A673 (cell line): ENCODE measurements around the gene CCDC9B. TPM values are rescaled to one million over a fixed set of nuclear protein-coding genes. Genes with fewer than 3 reads are reported as not detected.

Source experiments
- BruUV-seq: library from RNA; stranded (reverse); fragments of 400-500 nt; replicated peaks from 2 replicates; lab custom pipeline; 2021; lab: Mats Ljungman, UMichigan
- CTCF ChIA-PET: fragments of 300-600 bp; sonication (Branson Sonifier 250); formaldehyde crosslinking; loops from one replicate; lab custom pipeline; 2022; ENCODE audit warnings: antibody characterized with exemption; lab: Charles Lee
- POLR2A ChIA-PET: fragments of 300-600 bp; sonication (Branson Sonifier 250); formaldehyde crosslinking; loops from one replicate; lab custom pipeline; 2022; ENCODE audit warnings: antibody characterized with exemption; ENCODE audit not compliant: low non-redundant PET; lab: Charles Lee
- DNase-seq: peaks from one replicate; pipeline ENCODE4 v3.0.0-alpha.2; 2015; ENCODE audit warnings: low spot score
- H3K27ac ChIP-seq: fragments of 200-600 bp; sonication (generic); 2 replicates; pipeline ENCODE4 v1.5.1; 2016; ENCODE audit warnings: mixed run types, low read depth, mild to moderate bottlenecking, mixed read lengths, antibody characterized with exemption, low read length; ENCODE audit not compliant: poor library complexity, severe bottlenecking
- H3K27me3 ChIP-seq: fragments of 200-600 bp; sonication (generic); replicated peaks from 2 replicates; pipeline ENCODE4 v1.6.1; 2017; ENCODE audit warnings: mixed run types, low read depth, mild to moderate bottlenecking, mixed read lengths, antibody characterized with exemption, low read length; ENCODE audit not compliant: insufficient read depth, poor library complexity
- H3K36me3 ChIP-seq: fragments of 200-600 bp; sonication (generic); 2 replicates; pipeline ENCODE4 v1.6.1; 2016; ENCODE audit warnings: mixed run types, mild to moderate bottlenecking, mixed read lengths, antibody characterized with exemption, low read length; ENCODE audit not compliant: insufficient read depth, poor library complexity, severe bottlenecking
- H3K4me1 ChIP-seq: fragments of 200-600 bp; sonication (generic); 2 replicates; pipeline ENCODE4 v1.6.1; 2017; ENCODE audit warnings: mixed run types, mild to moderate bottlenecking, mixed read lengths, antibody characterized with exemption, low read length; ENCODE audit not compliant: insufficient read depth, poor library complexity, severe bottlenecking
- H3K4me3 ChIP-seq: fragments of 200-600 bp; sonication (generic); 2 replicates; pipeline ENCODE4 v1.5.1; 2016; ENCODE audit warnings: low read depth, mixed run types, mild to moderate bottlenecking, mixed read lengths, low read length; ENCODE audit not compliant: poor library complexity, severe bottlenecking
- H3K9me3 ChIP-seq: fragments of 200-600 bp; sonication (generic); 2 replicates; pipeline ENCODE4 v1.6.1; 2016; ENCODE audit warnings: mixed run types, low read depth, mild to moderate bottlenecking, mixed read lengths, antibody characterized with exemption, low read length; ENCODE audit not compliant: poor library complexity, severe bottlenecking
- CTCF ChIP-seq: fragments of 300-800, 200-600 bp; sonication (generic); conservative IDR thresholded peaks from 2 replicates; pipeline ENCODE4 v1.5.1; 2017; ENCODE audit warnings: low read depth, mild to moderate bottlenecking, antibody characterized with exemption, low read length, moderate library complexity, mixed read lengths
- EZH2 ChIP-seq: fragments of 200-600 bp; sonication (generic); IDR thresholded peaks from 2 replicates; pipeline ENCODE4 v1.6.1; 2017; ENCODE audit warnings: borderline replicate concordance, low read depth, mild to moderate bottlenecking, mixed read lengths, antibody characterized with exemption, low read length; ENCODE audit not compliant: poor library complexity, severe bottlenecking
- intact Hi-C: fragments of 100-400 bp; cut with micrococcal nuclease; formaldehyde crosslinking; loops from one replicate; pipeline ENCODE4 v1.10.0; 2022; ENCODE audit not compliant: unreplicated experiment
- total RNA-seq: library from RNA; stranded (reverse); gene quantifications from 2 replicates; pipeline ENCODE4 v1.2.3, GENCODE V29; 2021

CCDC9B gene
- total RNA-seq, 1 experiment from 2014 or later, result 8.6 TPM

GRCh38 chr15:40298216-40298935 is 42.4 kb downstream of the CCDC9B start:
- Histone ChIP-seq H3K4me1 (no peaks in the 10 kb centered on the region), H3K36me3 (no peaks in the 10 kb centered on the region), H3K4me3 (no peak overlapping the region), H3K9me3 (no peaks in the 10 kb centered on the region), H3K27ac (no peak overlapping the region), H3K27me3 (no peaks in the 10 kb centered on the region)
- no peak for TF ChIP-seq EZH2
- TF ChIP-seq CTCF, result no peak
- intact Hi-C loops, result no loop called here
- no TSS peak for BruUV-seq
- no peak for DNase-seq
- ChIA-PET CTCF (no interaction called here), POLR2A (interaction anchor here (0.6 kb wide), 1 partner anchor 291 kb away, joined by 6 read pairs; no protein-coding TSS in a partner anchor)

GRCh38 chr15:40297356-40297755 is 43.4 kb downstream of the CCDC9B start:
- H3K27ac ChIP-seq, result no peak overlapping the region
- no peaks in the 10 kb centered on the region for H3K36me3 ChIP-seq
- H3K27me3 ChIP-seq, result no peaks in the 10 kb centered on the region
- intact Hi-C loops, result no loop called here
- no peak for DNase-seq
- no TSS peak for BruUV-seq
- TF ChIP-seq EZH2 (no peak), CTCF (no peak)
- no peaks in the 10 kb centered on the region for H3K9me3 ChIP-seq
- ChIA-PET POLR2A (no interaction called here), CTCF (no interaction called here)
- no peak overlapping the region for H3K4me3 ChIP-seq
- no peaks in the 10 kb centered on the region for H3K4me1 ChIP-seq

- Histone ChIP-seq H3K4me3 (no peak overlapping the region), H3K4me1 (peaks cover 1% of the 10 kb centered on the region), H3K36me3 (no peaks in the 10 kb centered on the region), H3K9me3 (no peaks in the 10 kb centered on the region), H3K27ac (no peak overlapping the region), H3K27me3 (no peaks in the 10 kb centered on the region)
- no peak for DNase-seq
- TF ChIP-seq EZH2, result no peak
- no peak for TF ChIP-seq CTCF
- BruUV-seq, result no TSS peak
- POLR2A ChIA-PET, result no interaction called here
- intact Hi-C loops, result no loop called here
- CTCF ChIA-PET, result no interaction called here
Measured at GRCh38 chr15:40296561-40297230, 44.0 kb downstream of the CCDC9B start.
